ENCODE results near the gene IL21R.
A peak's percentile ranks its signal among the peaks of the same experiment; 100 is the strongest.

The IL21R gene

GRCh38 chr16:27401768-27402568, at the start of gene IL21R:
Gene IL21R (plus strand): TSS chr16:27402174. CDS start chr16:27430072, 27,898 bp downstream.
- DNase-seq = peak; percentile 33

DNA sequence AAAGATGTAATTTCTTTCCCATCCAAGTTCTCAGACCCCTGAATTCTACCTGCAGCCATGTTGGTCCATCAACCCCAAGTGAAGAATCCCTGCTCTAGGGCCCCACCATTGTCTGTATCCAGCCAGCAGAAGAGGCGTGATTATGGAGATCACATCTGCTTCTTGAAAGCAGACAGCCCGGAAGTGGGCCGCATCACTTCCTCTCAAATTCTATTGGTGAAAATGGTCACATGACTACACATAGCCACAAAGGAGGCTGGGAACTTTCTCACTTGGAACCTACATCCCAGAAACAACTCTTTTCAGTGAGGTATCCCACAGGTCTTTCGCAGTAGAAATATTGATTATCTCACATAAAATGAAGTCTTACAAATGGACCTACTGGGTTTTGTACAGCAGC, 48.1 kb upstream of the IL21R start:
- no peak for DNase-seq

DNA sequence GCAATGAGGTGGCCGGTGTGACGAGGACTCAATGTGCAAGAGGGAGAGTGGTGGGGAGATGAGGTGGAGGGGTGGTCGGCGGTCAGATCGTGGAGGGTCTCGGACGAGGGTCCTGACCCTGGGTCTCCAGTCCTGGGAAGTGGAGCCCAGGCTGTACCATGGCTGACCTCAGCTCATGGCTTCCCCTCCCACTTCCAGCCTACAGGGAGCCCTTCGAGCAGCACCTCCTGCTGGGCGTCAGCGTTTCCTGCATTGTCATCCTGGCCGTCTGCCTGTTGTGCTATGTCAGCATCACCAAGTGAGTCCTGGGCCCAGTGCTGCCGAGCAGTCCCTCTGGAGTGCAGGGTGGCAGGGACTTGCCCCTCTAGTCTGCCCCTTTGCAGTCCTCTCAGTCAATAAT, 46.4 kb upstream of the IL21R start:
- DNase-seq = no peak

DNA sequence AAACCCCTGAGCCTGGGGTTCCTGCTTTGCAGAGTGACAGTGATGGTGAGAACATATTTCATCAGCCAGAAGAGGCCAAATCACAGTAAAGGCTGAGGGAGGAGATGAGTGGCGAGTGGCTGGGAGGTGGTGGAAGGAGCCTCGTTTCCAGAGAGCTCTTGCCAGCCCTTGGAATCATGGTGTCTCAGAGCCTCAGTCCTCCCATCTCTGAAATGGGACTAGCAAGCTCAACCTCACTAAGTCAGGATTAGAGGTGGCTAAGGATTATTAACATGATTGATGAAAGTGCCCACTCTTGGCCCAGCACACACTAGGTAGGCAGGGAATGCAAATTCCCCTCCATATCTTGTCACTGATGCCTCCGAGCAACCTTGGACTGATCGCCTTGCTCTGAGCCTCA, 45.2 kb upstream of the IL21R start:
- no peak for DNase-seq

GRCh38 chr16:27359051-27359450, 42.9 kb upstream of the IL21R start:
- DNase-seq = no peak

DNA sequence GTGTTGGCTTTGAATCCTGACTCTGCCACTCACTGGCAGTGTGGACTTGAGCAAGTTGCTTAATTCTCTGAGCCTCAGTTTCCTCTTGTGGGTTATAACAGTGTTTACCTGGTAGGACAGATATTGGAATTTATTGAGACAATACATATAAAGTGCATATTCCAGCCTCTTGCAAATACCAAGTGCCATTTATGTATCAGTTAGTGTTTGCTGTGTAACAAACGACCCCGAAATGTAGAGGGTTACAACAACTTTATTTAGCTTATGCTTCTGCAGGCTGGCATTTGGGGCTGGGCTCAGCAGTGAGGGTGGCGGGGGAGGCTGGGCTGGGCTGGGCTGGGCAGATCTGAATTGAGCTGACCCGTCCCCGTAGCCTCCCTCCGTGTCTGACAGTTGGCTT, 42.4 kb upstream of the IL21R start:
- DNase-seq = no peak

DNA sequence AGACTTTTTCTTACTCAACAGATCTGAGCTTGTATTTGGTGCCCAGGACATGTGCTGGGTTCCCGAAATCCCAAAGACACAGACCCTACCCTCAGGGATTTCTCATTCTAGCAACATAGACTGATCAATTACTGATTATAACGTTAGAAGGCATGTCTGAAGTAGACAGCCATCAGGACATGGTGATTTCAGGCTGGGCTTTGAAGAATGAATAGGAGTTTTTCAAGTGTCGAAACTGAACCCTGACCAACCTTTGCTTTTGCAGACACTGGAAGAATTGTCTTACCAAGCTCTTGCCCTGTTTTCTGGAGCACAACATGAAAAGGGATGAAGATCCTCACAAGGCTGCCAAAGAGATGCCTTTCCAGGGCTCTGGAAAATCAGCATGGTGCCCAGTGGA, 40.0 kb upstream of the IL21R start:
- DNase-seq = no peak

- DNase-seq = no peak
These were observed 39.3 kb upstream of the IL21R start for GRCh38 chr16:27362570-27363245.

GRCh38 chr16:27363246-27363632, 38.7 kb upstream of the IL21R start:
- no peak for DNase-seq

GRCh38 chr16:27363797-27364196, 38.2 kb upstream of the IL21R start:
- peak; percentile 81 for DNase-seq

GRCh38 chr16:27364493-27365141, 37.4 kb upstream of the IL21R start:
- DNase-seq = peak; percentile 23

DNA sequence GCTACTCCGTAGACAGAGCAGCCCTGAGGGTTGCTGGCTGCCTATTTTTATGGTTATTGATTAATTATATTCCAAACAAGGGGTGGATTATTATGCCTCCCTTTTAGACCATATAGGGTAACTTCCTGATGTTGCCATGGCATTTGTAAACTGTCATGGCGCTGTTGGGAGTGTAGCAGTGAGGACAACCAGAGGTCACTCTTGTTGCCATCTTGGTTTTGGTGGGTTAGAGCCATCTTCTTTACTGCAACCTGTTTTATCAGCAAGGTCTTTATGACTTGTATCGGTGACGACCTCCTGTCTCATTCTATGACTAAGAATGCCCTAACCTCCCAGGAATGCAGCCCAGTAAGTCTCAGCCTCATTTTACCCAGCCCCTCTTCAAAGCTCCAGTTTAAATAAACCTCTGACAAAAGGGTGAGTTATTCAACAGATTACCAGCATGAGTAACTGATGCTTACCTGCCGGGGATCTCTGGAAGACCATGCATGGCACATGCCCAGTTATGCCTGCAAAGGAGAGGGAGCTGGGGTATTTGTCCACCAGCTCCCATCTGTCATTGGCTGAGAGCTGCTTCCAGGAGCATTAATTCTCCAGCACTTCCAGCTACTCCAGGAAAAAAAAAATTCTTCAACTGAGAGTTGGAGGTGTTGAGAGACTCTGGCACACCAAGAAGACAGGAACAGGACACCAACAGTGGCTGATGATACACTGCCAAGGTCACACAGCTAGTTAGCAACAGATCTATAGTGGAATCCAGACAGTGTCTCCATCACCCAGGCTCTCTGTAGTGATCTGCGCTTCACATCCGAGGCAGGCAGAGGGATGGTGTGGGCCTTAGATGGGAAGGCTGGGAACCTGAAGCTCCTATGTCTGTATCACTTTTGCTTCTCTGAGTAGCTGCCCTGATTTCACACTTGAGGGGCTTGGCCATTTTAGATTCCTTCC, 36.6 kb upstream of the IL21R start:
- DNase-seq = no peak

- DNase-seq = no peak
These were observed 35.1 kb upstream of the IL21R start for GRCh38 chr16:27366687-27367460.

DNA sequence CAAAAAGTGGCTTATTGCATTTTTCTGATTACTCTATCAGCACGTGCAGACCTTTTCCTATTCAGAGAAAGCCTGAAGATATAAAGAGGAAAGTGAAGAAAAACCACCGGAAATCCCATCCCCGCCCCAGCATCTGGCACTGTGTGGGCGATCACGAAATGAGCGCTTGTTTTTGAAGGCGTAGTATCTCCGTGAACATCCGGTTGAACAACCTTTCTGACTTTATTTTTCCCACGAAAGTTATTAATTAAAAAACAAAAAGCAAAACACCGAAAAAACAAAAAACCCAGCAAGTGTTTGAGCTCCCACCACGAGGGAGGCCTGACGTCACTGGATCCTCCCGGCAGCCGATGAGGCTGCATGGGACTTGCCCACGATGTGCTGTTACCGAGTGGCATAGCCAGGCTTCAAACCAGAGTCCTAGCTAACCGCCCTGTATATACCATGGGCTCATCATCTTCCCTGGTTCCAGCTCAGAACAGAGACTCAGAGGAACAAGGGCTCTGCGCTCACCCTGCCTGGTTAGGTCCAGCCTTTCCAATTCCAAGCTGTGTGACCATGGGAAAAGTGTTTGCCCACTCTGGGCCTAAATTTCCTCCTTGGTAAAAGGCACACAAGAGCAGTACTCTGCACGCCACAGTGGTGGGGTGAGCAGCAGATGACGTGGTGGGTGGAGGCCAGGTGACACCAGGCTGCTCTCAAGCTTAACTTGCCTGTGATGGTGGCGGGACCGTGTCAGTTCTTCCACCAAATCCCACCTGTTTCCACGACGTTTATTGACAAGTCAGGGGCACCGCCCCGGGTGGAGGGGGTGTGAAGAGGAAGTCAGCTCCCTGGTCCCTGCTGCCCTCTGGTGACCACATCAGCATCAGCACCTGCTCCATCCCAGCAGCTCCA, 34.3 kb upstream of the IL21R start:
- DNase-seq = peak; percentile 22

GRCh38 chr16:27368358-27368722, 33.6 kb upstream of the IL21R start:
- DNase-seq = no peak

DNA sequence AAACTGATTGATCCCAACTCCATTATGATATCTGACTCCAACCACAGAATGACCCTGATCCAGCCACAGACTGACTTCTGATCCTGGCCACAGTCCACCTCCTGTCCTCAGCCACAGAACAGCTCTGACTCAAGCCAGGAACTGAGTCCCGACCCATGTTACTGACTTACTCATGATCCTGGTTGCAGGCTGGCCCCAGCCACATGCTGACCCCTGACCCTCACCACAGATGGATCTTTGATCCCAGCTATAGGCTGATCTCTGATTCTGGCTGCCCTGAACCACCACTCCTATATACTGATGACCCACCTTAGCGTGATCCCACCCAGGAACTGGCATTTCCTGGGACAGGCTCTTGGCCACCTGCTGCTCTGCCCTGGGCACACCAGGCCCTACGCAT, 32.2 kb upstream of the IL21R start:
- DNase-seq = no peak

DNA sequence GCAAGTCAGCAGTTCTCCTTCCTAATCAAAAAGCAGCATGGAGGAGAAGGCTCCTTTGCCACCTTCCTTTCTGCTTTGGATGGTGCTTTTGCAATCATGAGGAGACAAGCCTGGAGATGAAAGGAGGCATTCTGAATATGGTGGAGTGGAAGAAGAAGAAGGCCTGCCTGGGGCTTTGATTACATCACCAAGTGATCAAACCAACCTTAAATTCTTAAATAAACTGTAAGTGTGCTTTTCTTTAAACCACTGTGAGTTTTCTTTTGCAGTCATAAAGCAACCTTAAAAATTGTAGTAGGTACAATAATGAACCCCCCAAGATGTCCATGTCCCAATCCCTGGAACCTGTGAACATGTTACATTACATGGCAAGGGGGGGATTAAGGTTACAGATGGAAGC, 31.7 kb upstream of the IL21R start:
- DNase-seq = no peak

DNA sequence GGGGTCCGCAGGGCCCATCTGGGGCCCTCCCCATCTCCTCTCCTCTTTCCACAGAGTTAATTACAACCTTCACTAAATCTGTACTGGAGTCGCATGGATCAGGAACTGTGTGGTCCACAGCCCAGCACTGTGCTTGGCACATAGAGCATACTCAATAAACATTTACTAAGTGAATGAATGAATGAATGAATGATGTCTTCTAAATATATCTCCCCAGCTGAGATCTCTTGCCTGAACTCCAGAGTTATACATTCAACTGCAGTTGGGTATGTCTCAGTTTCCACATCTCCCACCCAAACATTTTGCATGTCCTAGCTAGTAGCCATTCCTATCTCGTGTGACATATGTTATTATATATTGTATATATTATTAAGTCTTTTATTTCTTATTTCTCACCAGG, 28.7 kb upstream of the IL21R start:
- DNase-seq = no peak

DNA sequence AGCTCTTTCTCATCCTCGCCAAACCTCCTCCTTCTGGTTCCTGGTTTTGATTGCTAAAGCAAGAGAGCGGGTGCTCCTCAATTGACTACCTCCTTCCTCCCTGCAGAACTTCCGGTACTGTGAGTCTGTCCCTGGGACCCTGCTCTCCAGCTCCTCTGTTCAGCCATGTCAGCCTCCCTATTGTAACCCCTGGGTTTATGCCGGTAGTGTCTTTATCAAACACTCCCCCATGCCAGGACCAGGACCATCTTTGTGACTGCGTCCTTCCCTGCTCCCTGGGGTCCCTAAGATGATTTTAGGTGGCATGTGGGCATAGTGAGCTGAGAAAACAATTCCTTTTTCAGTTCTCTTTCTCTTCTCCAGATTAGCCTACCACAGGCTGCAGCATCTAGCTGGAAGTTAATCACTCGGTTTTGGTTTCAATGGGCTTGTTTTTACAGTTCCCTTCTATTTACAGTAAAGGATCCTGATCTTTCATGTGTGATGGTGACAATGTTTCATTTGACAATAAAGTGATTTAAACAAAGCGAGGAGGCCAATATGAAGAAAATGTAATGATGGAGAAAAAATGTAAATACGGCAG, 27.7 kb upstream of the IL21R start:
- no peak for DNase-seq

GRCh38 chr16:27374804-27375425, 27.1 kb upstream of the IL21R start:
- DNase-seq = peak; percentile 11
